Measurements from ENCODE around the gene ZNF606.

DNA sequence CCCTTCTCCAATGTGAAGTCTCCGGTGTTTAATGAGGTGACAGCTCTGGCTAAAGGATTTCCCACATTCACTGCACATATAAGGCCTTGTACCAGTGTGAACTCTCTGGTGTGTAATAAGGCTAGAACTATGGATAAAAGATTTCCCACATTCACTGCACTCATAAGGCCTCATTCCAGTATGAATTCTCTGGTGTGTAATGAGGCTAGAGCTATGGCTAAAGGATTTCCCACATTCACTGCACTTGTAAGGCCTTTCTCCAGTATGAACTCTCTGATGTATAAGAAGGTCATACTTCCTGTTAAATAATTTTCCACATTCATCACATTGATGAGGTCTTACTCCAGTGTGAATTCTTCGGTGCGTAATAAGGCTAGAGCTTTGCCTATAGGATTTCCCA lies 61.0 kb downstream of the ZNF606 start:
- TF ChIP-seq, protein P1, sequence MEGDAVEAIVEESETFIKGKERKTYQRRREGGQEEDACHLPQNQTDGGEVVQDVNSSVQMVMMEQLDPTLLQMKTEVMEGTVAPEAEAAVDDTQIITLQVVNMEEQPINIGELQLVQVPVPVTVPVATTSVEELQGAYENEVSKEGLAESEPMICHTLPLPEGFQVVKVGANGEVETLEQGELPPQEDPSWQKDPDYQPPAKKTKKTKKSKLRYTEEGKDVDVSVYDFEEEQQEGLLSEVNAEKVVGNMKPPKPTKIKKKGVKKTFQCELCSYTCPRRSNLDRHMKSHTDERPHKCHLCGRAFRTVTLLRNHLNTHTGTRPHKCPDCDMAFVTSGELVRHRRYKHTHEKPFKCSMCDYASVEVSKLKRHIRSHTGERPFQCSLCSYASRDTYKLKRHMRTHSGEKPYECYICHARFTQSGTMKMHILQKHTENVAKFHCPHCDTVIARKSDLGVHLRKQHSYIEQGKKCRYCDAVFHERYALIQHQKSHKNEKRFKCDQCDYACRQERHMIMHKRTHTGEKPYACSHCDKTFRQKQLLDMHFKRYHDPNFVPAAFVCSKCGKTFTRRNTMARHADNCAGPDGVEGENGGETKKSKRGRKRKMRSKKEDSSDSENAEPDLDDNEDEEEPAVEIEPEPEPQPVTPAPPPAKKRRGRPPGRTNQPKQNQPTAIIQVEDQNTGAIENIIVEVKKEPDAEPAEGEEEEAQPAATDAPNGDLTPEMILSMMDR (IDR thresholded peaks at IDR 0.05): no peak
- TF ChIP-seq CBX2 (IDR thresholded peaks at IDR 0.05; ENCODE audit: borderline replicate concordance, low read depth) (no peak), SMC3 (IDR thresholded peaks at IDR 0.05) (no peak), EP300 (IDR thresholded peaks at IDR 0.05) (no peak), TP53 (CRISPR knock-in tag; IDR thresholded peaks at IDR 0.05) (no peak), RCOR1 (IDR thresholded peaks at IDR 0.05; ENCODE audit: low read depth, low read length) (no peak), KDM1A (IDR thresholded peaks at IDR 0.05; ENCODE audit: low read depth) (no peak)
- TF ChIP-seq, protein P2, sequence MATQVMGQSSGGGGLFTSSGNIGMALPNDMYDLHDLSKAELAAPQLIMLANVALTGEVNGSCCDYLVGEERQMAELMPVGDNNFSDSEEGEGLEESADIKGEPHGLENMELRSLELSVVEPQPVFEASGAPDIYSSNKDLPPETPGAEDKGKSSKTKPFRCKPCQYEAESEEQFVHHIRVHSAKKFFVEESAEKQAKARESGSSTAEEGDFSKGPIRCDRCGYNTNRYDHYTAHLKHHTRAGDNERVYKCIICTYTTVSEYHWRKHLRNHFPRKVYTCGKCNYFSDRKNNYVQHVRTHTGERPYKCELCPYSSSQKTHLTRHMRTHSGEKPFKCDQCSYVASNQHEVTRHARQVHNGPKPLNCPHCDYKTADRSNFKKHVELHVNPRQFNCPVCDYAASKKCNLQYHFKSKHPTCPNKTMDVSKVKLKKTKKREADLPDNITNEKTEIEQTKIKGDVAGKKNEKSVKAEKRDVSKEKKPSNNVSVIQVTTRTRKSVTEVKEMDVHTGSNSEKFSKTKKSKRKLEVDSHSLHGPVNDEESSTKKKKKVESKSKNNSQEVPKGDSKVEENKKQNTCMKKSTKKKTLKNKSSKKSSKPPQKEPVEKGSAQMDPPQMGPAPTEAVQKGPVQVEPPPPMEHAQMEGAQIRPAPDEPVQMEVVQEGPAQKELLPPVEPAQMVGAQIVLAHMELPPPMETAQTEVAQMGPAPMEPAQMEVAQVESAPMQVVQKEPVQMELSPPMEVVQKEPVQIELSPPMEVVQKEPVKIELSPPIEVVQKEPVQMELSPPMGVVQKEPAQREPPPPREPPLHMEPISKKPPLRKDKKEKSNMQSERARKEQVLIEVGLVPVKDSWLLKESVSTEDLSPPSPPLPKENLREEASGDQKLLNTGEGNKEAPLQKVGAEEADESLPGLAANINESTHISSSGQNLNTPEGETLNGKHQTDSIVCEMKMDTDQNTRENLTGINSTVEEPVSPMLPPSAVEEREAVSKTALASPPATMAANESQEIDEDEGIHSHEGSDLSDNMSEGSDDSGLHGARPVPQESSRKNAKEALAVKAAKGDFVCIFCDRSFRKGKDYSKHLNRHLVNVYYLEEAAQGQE (IDR thresholded peaks at IDR 0.05): no peak
- TF ChIP-seq, protein P3, sequence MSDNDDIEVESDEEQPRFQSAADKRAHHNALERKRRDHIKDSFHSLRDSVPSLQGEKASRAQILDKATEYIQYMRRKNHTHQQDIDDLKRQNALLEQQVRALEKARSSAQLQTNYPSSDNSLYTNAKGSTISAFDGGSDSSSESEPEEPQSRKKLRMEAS (IDR thresholded peaks at IDR 0.05): no peak
- TF ChIP-seq, protein P4, sequence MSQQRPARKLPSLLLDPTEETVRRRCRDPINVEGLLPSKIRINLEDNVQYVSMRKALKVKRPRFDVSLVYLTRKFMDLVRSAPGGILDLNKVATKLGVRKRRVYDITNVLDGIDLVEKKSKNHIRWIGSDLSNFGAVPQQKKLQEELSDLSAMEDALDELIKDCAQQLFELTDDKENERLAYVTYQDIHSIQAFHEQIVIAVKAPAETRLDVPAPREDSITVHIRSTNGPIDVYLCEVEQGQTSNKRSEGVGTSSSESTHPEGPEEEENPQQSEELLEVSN (IDR thresholded peaks at IDR 0.05; ENCODE audit: borderline replicate concordance, low read depth): no peak

Data from A549 (cell line).